Endodermal cell (in vitro differentiated cells): Measurements from ENCODE around the gene NUCB1. TPM values are rescaled to one million over a fixed set of nuclear protein-coding genes. Genes with fewer than 3 reads are reported as not detected.
"Not testable (repeated sequence)": the region's sequence is repeated elsewhere in the genome, so short reads cannot be mapped to it uniquely, and the experiment has no call there.

ENCODE experiments used
- DNase-seq: peaks from one replicate; pipeline ENCODE4 v3.0.0-alpha.2; 2017
- H3K27ac ChIP-seq: 2 replicates; pipeline ENCODE4 v1.5.1; 2013; ENCODE audit warnings: mild to moderate bottlenecking, low read depth, low read length, moderate library complexity
- H3K27me3 ChIP-seq: 2 replicates; pipeline ENCODE4 v1.6.1; 2013; ENCODE audit warnings: mild to moderate bottlenecking, low read length, moderate library complexity; ENCODE audit not compliant: insufficient read depth, control insufficient read depth, poor library complexity, severe bottlenecking
- H3K36me3 ChIP-seq: 2 replicates; pipeline ENCODE4 v1.7.0; 2013; ENCODE audit warnings: mild to moderate bottlenecking, low read length, moderate library complexity; ENCODE audit not compliant: control insufficient read depth, insufficient read depth
- H3K4me1 ChIP-seq: one replicate; pipeline ENCODE4 v1.7.0; 2013; ENCODE audit warnings: low read length; ENCODE audit not compliant: control insufficient read depth, insufficient read depth
- H3K4me3 ChIP-seq: 2 replicates; pipeline ENCODE4 v1.5.1; 2013; ENCODE audit warnings: mild to moderate bottlenecking, low read length, moderate library complexity
- H3K9ac ChIP-seq: 2 replicates; pipeline ENCODE4 v1.6.1; 2013; ENCODE audit warnings: mild to moderate bottlenecking, low read length, moderate library complexity; ENCODE audit not compliant: poor library complexity, severe bottlenecking; ENCODE audit errors: extremely low read depth
- H3K9me3 ChIP-seq: 2 replicates; pipeline ENCODE4 v1.6.1; 2013; ENCODE audit warnings: mild to moderate bottlenecking, low read length, moderate library complexity; ENCODE audit not compliant: control insufficient read depth
- H3K27ac Mint-ChIP-seq: 2 replicates; pipeline ENCODE4 v1.8.0; 2020; ENCODE audit warnings: mixed read lengths
- H3K27me3 Mint-ChIP-seq: 2 replicates; pipeline ENCODE4 v1.8.0; 2021; ENCODE audit warnings: mild to moderate bottlenecking, mixed read lengths; ENCODE audit not compliant: insufficient read depth
- H3K36me3 Mint-ChIP-seq: 2 replicates; pipeline ENCODE4 v1.8.0; 2020; ENCODE audit warnings: low read depth, mixed read lengths
- H3K4me1 Mint-ChIP-seq: 2 replicates; pipeline ENCODE4 v1.8.0; 2020; ENCODE audit warnings: mixed read lengths
- H3K4me3 Mint-ChIP-seq: 2 replicates; pipeline ENCODE4 v1.8.0; 2020; ENCODE audit warnings: mild to moderate bottlenecking, moderate library complexity, mixed read lengths
- H3K9me3 Mint-ChIP-seq: 2 replicates; pipeline ENCODE4 v1.8.0; 2020; ENCODE audit warnings: mild to moderate bottlenecking, mixed read lengths
- WGBS, 2 experiments: methylation state at CpG; one replicate each; pipeline versions ENCODE4 v1.1.5 to v1.1.7; 2013; ENCODE audit warnings: missing lambda C conversion rate in 2 of 2, mixed read lengths in 1 of 2; ENCODE audit not compliant: insufficient coverage in 1 of 2, insufficient read length in 1 of 2; 5-methylcytosine and 5-hydroxymethylcytosine counted together
- total RNA-seq, 2 donors: library from RNA; stranded (reverse); fragmentation: NEBNext Ultra II Directional in 1 of 2; extraction: Animal tissue kit (Norgen Biotek cat#: 25700) in 1 of 2; gene quantifications; 2 replicates in 1 of 2; 3 replicates in 1 of 2; pipeline ENCODE4 v1.2.1, GENCODE V29; 2021
- TF ChIP-seq, protein P1 (sequence below): fragments of 200-600 bp; sonication (generic); conservative IDR thresholded peaks from 2 replicates; pipeline ENCODE4 v1.5.0; 2021; ENCODE audit warnings: antibody characterized with exemption, mild to moderate bottlenecking

Gene NUCB1
- total RNA-seq, 2 donors from 2014 or later, result 177 to 222 TPM

DNA sequence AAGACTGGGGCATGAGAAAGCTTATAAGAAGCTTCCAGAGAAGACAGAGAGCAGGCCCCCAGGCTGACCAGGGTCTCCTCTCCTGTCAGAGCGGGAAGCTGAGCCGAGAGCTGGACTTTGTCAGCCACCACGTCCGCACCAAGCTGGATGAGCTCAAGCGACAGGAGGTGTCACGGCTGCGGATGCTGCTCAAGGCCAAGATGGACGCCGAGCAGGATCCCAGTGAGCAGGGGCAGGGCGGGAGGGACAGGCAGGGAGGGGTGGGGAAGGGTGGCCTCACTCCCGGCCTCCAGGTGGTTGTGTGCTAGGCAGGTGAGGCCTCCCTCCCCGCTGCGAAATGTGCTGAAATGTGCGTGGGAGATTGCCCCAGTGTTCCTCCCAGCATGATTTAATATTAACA, 5.6 kb downstream of the NUCB1 start:
- 96 to 97% methylated on average over 7 to 10 of the region's 14 CpGs for WGBS, 2 experiments
- H3K27ac ChIP-seq, result no peak overlapping the region
- H3K9ac ChIP-seq, result no peak overlapping the region
- H3K9me3 ChIP-seq, result no peaks in the 10 kb centered on the region
- no peaks in the 10 kb centered on the region for H3K4me1 ChIP-seq
- no peak for DNase-seq
- H3K27me3 ChIP-seq, result no peaks in the 10 kb centered on the region
- H3K36me3 Mint-ChIP-seq, result peaks cover 62% of the 10 kb centered on the region
- H3K4me1 Mint-ChIP-seq, result peaks cover 6% of the 10 kb centered on the region
- H3K4me3 ChIP-seq, result no peak overlapping the region
- no peaks in the 10 kb centered on the region for H3K9me3 Mint-ChIP-seq
- H3K36me3 ChIP-seq, result peaks cover 49% of the 10 kb centered on the region
- TF ChIP-seq, protein P1, sequence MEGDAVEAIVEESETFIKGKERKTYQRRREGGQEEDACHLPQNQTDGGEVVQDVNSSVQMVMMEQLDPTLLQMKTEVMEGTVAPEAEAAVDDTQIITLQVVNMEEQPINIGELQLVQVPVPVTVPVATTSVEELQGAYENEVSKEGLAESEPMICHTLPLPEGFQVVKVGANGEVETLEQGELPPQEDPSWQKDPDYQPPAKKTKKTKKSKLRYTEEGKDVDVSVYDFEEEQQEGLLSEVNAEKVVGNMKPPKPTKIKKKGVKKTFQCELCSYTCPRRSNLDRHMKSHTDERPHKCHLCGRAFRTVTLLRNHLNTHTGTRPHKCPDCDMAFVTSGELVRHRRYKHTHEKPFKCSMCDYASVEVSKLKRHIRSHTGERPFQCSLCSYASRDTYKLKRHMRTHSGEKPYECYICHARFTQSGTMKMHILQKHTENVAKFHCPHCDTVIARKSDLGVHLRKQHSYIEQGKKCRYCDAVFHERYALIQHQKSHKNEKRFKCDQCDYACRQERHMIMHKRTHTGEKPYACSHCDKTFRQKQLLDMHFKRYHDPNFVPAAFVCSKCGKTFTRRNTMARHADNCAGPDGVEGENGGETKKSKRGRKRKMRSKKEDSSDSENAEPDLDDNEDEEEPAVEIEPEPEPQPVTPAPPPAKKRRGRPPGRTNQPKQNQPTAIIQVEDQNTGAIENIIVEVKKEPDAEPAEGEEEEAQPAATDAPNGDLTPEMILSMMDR, result no peak
- H3K4me3 Mint-ChIP-seq, result no peak overlapping the region
- no peak overlapping the region for H3K27ac Mint-ChIP-seq
- H3K27me3 Mint-ChIP-seq, result no peaks in the 10 kb centered on the region

DNA sequence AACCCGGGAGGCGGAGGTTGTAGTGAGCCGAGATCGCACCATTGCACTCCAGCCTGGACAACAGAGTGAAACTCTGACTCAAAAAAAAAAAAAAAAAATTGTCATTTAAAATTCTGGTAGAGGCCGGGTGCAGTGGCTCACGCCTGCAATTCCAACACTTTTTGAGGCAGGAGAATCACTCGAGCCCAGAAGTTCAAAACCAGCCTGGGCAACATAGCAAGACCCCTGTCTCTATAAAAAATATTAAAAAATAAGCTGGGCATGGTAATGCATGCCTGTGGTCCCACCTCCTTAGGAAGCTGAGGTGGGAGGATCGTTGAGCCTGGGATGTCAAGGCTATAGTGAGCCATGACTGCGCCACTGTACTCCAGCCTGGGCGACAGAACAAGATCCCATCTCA, 6.2 kb downstream of the NUCB1 start:
- Histone ChIP-seq H3K4me1 (no peaks in the 10 kb centered on the region), H3K27me3 (no peaks in the 10 kb centered on the region), H3K9ac (no peak overlapping the region), H3K36me3 (peaks cover 55% of the 10 kb centered on the region), H3K4me3 (no peak overlapping the region), H3K27ac (no peak overlapping the region), H3K9me3 (no peaks in the 10 kb centered on the region)
- Mint-ChIP-seq H3K9me3 (no peaks in the 10 kb centered on the region), H3K36me3 (peaks cover 67% of the 10 kb centered on the region), H3K27ac (no peak overlapping the region), H3K4me1 (no peaks in the 10 kb centered on the region), H3K27me3 (no peaks in the 10 kb centered on the region), H3K4me3 (no peak overlapping the region)
- WGBS, 2 experiments, result 91 to 97% methylated on average over 6 to 10 of the region's 10 CpGs
- DNase-seq, result no peak
- TF ChIP-seq, protein P1, result no peak

DNA sequence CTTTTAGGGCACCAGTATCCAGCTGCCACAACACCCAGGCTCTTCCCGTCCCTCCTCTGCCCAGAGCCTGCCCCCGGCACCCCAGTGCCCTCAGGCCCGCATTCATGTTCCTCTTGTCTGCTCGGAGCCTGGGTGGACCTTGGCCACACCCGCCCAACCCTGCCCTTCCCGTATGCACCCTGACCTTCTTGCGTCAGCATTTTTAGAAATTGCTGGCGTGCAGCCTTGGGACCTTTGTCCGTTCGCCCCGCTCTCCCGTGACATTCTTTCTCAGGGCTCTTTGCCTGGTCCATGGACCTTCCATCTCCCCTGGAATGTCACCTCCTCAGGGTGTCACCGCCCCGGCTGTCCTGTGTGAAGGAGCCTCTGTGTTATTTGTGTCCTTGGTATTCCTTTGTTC, 7.6 kb downstream of the NUCB1 start:
- TF ChIP-seq, protein P1, result no peak
- peaks cover 66% of the 10 kb centered on the region for H3K36me3 Mint-ChIP-seq
- no peaks in the 10 kb centered on the region for H3K4me1 ChIP-seq
- peaks cover 58% of the 10 kb centered on the region for H3K36me3 ChIP-seq
- H3K27ac ChIP-seq, result no peak overlapping the region
- no peak for DNase-seq
- no peak overlapping the region for H3K9ac ChIP-seq
- no peak overlapping the region for H3K4me3 Mint-ChIP-seq
- no peaks in the 10 kb centered on the region for H3K27me3 Mint-ChIP-seq
- no peaks in the 10 kb centered on the region for H3K9me3 ChIP-seq
- no peak overlapping the region for H3K4me3 ChIP-seq
- H3K27me3 ChIP-seq, result no peaks in the 10 kb centered on the region
- no peaks in the 10 kb centered on the region for H3K9me3 Mint-ChIP-seq
- 95 to 100% methylated on average over 4 to 14 of the region's 14 CpGs for WGBS, 2 experiments
- H3K4me1 Mint-ChIP-seq, result no peaks in the 10 kb centered on the region
- no peak overlapping the region for H3K27ac Mint-ChIP-seq

DNA sequence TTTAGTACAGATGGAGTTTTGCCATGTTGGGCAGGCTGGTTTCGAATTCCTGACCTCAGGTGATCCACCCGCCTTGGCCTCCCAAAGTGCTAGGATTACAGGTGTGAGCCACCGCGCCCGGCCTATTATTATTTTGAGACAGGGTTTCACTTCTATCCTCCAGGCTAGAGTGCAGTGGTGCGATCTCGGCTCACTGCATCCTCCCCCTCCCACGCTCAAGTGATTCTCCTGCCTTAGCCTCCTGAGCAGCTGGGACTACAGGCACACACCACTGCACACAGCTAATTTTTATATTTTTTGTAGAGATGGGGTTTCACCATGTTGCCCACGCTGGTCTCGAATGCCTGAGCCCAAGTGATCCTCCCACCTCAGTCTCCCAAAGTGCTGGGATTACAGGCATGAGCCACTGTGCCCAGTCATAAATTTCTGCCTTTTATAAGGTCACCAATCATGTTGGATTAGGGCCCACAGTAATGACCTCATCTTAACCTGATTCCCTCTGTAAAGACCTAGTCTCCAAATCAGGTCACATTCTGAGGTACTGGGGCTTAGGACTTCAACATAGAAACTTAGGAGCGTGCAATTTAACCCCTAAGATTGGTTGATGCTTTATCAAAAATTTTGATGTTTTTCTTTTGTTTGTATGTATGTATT, 9.4 kb downstream of the NUCB1 start:
- not testable (repeated sequence) for H3K4me1 ChIP-seq, H3K4me1 Mint-ChIP-seq, H3K4me3 ChIP-seq, H3K27me3 ChIP-seq, H3K4me3 Mint-ChIP-seq, H3K9me3 Mint-ChIP-seq, H3K27ac ChIP-seq, H3K27me3 Mint-ChIP-seq, H3K27ac Mint-ChIP-seq, H3K9me3 ChIP-seq, H3K9ac ChIP-seq, DNase-seq
- H3K36me3 Mint-ChIP-seq, result peaks cover 74% of the 10 kb centered on the region
- 90 to 98% methylated on average over 4 to 11 of the region's 11 CpGs for WGBS, 2 experiments
- H3K36me3 ChIP-seq, result peaks cover 65% of the 10 kb centered on the region
